OCI-LY1 (cell line): Measurements from ENCODE around the gene NPIPB2.

Experiments used
- H2AFZ ChIP-seq: fragments of 200-600 bp; sonication (generic), shearing (Covaris generic); 2 replicates; pipeline ENCODE4 v1.6.0; 2014; ENCODE audit warnings: antibody characterized with exemption, mild to moderate bottlenecking, low read length
- H3F3A ChIP-seq: fragments of 200-600 bp; sonication (generic), shearing (Covaris generic); 2 replicates; pipeline ENCODE4 v1.6.0; 2014; ENCODE audit warnings: mild to moderate bottlenecking, antibody characterized with exemption, low read length, moderate library complexity; ENCODE audit not compliant: insufficient read depth
- H3K27ac ChIP-seq: fragments of 200-600 bp; sonication (generic); 2 replicates; pipeline ENCODE4 v1.5.1; 2014; ENCODE audit warnings: low read length, mixed run types, mild to moderate bottlenecking, low read depth; ENCODE audit not compliant: poor library complexity, severe bottlenecking
- H3K27me3 ChIP-seq: fragments of 200-600 bp; sonication (generic); 2 replicates; pipeline ENCODE4 v1.6.0; 2014; ENCODE audit warnings: antibody characterized with exemption, mild to moderate bottlenecking, low read length, moderate library complexity; ENCODE audit not compliant: insufficient read depth
- H3K36me3 ChIP-seq: fragments of 200-600 bp; sonication (generic); 2 replicates; pipeline ENCODE4 v1.6.1; 2014; ENCODE audit warnings: mild to moderate bottlenecking, antibody characterized with exemption, low read length, moderate library complexity, mixed read lengths; ENCODE audit not compliant: insufficient read depth
- H3K4me1 ChIP-seq: fragments of 200-600 bp; sonication (generic); 2 replicates; pipeline ENCODE4 v1.5.1; 2014; ENCODE audit warnings: mild to moderate bottlenecking, low read length, moderate library complexity; ENCODE audit not compliant: insufficient read depth, severe bottlenecking
- H3K4me2 ChIP-seq: fragments of 200-600 bp; sonication (generic), shearing (Covaris generic); 2 replicates; pipeline ENCODE4 v1.6.1; 2014; ENCODE audit warnings: low read length
- H3K4me3 ChIP-seq: fragments of 200-600 bp; sonication (generic); 2 replicates; pipeline ENCODE4 v1.5.1; 2014; ENCODE audit warnings: low read length, low read depth, mild to moderate bottlenecking, mixed read lengths; ENCODE audit not compliant: poor library complexity, severe bottlenecking
- H3K79me2 ChIP-seq: fragments of 200-600 bp; shearing (Covaris generic); 2 replicates; pipeline ENCODE4 v1.6.1; 2016; ENCODE audit warnings: mixed run types, low read length, mixed read lengths; ENCODE audit not compliant: insufficient read depth
- H3K9ac ChIP-seq: fragments of 200-600 bp; sonication (generic), shearing (Covaris generic); 2 replicates; pipeline ENCODE4 v1.6.1; 2014; ENCODE audit warnings: mild to moderate bottlenecking, low read length, mixed read lengths
- H3K9me2 ChIP-seq: fragments of 200-600 bp; sonication (generic), shearing (Covaris generic); 2 replicates; pipeline ENCODE4 v1.6.1; 2014; ENCODE audit warnings: low read depth, mild to moderate bottlenecking, low read length, mixed read lengths
- H3K9me3 ChIP-seq: fragments of 200-600 bp; shearing (Covaris generic); 2 replicates; pipeline ENCODE4 v1.6.1; 2014; ENCODE audit warnings: low read length, mixed read lengths
- H4K20me1 ChIP-seq: fragments of 200-600 bp; sonication (generic), shearing (Covaris generic); 2 replicates; pipeline ENCODE4 v1.6.0; 2016; ENCODE audit warnings: mild to moderate bottlenecking, low read length; ENCODE audit not compliant: insufficient read depth
- EZH2 ChIP-seq: fragments of 200-600 bp; sonication (generic), shearing (Covaris generic); IDR thresholded peaks from 2 replicates; pipeline ENCODE4 v1.8.0; 2017; ENCODE audit warnings: borderline replicate concordance, mixed run types, mild to moderate bottlenecking, antibody characterized with exemption, low read length, moderate library complexity, mixed read lengths
- TF ChIP-seq, protein P1 (sequence below): fragments of 200-600 bp; sonication (generic), shearing (Covaris generic); IDR thresholded peaks from 2 replicates; pipeline ENCODE4 v1.5.1; 2017; ENCODE audit warnings: mild to moderate bottlenecking, antibody characterized with exemption, low read length, moderate library complexity, mixed read lengths

The NPIPB2 gene

GRCh38 chr16:11968577-11968976 lies 26.7 kb upstream of the NPIPB2 start:
- Histone ChIP-seq H3K27me3 (no peaks in the 10 kb centered on the region), H3K79me2 (no peaks in the 10 kb centered on the region; the same call in 1 of the 2 replicates), H3K36me3 (peaks cover 12% of the 10 kb centered on the region; the same call in 1 of the 2 replicates), H3K4me3 (no peak overlapping the region), H3K4me2 (peak overlapping the region; percentile 75), H3K27ac (peak overlapping the region; percentile 93), H3F3A (0 out of 2 replicates have a peak, but pooled peaks cover 7% of the 10 kb centered on the region), H4K20me1 (no peaks in the 10 kb centered on the region), H2AFZ (no peak overlapping the region), H3K9me2 (no peaks in the 10 kb centered on the region), H3K9me3 (no peaks in the 10 kb centered on the region), H3K9ac (peak overlapping the region; percentile 35), H3K4me1 (peaks cover 59% of the 10 kb centered on the region)
- TF ChIP-seq, protein P1, sequence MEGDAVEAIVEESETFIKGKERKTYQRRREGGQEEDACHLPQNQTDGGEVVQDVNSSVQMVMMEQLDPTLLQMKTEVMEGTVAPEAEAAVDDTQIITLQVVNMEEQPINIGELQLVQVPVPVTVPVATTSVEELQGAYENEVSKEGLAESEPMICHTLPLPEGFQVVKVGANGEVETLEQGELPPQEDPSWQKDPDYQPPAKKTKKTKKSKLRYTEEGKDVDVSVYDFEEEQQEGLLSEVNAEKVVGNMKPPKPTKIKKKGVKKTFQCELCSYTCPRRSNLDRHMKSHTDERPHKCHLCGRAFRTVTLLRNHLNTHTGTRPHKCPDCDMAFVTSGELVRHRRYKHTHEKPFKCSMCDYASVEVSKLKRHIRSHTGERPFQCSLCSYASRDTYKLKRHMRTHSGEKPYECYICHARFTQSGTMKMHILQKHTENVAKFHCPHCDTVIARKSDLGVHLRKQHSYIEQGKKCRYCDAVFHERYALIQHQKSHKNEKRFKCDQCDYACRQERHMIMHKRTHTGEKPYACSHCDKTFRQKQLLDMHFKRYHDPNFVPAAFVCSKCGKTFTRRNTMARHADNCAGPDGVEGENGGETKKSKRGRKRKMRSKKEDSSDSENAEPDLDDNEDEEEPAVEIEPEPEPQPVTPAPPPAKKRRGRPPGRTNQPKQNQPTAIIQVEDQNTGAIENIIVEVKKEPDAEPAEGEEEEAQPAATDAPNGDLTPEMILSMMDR, result no peak
- no peak for TF ChIP-seq EZH2

DNA sequence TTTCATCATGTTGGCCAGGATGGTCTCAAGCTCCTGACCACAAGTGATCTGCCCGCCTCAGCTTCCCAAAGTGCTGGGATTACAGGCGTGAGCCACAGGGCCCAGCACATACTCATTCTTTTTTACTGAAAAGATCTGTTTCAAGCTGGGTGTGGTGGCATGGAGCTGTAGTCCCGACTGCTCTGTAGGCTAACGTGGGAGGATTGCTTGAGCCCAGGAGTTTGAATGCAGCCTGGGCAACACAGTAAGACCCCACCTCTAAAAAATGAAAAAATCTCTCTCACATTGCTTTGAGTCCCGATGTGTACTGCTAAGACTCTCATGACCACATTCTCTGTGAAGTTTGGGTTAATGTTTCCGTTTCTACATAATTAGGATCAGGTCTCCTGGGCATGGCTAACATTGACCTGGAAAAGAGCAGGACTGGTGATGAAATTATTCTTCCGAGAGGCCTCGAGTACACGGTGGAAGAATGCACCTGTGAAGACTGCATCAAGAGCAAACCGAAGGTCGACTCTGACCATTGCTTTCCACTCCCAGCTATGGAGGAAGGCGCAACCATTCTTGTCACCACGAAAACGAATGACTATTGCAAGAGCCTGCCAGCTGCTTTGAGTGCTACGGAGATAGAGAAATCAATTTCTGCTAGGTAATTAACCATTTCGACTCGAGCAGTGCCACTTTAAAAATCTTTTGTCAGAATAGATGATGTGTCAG lies 25.5 kb upstream of the NPIPB2 start:
- no peaks in the 10 kb centered on the region for H3K27me3 ChIP-seq
- H3K9me2 ChIP-seq, result no peaks in the 10 kb centered on the region
- peaks cover 12% of the 10 kb centered on the region; the same call in 1 of the 2 replicates for H3K36me3 ChIP-seq
- no peaks in the 10 kb centered on the region for H4K20me1 ChIP-seq
- peak overlapping the region; percentile 75 for H3K4me2 ChIP-seq
- no peaks in the 10 kb centered on the region for H3K9me3 ChIP-seq
- peak overlapping the region; percentile 63 for H3K9ac ChIP-seq
- H3F3A ChIP-seq, result 0 out of 2 replicates have a peak, but pooled peaks cover 6% of the 10 kb centered on the region
- peaks cover 68% of the 10 kb centered on the region for H3K4me1 ChIP-seq
- H2AFZ ChIP-seq, result no peak overlapping the region
- TF ChIP-seq EZH2, result no peak
- TF ChIP-seq, protein P1, result no peak
- H3K4me3 ChIP-seq, result peak overlapping the region; percentile 62
- H3K79me2 ChIP-seq, result no peaks in the 10 kb centered on the region; the same call in 1 of the 2 replicates
- H3K27ac ChIP-seq, result peak overlapping the region; percentile 93

- H2AFZ ChIP-seq, result no peak overlapping the region
- no peaks in the 10 kb centered on the region; the same call in 1 of the 2 replicates for H3K79me2 ChIP-seq
- H3K9ac ChIP-seq, result peak overlapping the region; percentile 70
- no peaks in the 10 kb centered on the region for H3K27me3 ChIP-seq
- H3K4me2 ChIP-seq, result peak overlapping the region; percentile 73
- H3K9me2 ChIP-seq, result no peaks in the 10 kb centered on the region
- no peaks in the 10 kb centered on the region for H3K9me3 ChIP-seq
- peak overlapping the region; percentile 62 for H3K4me3 ChIP-seq
- no peak for TF ChIP-seq EZH2
- TF ChIP-seq, protein P1, result no peak
- H3K36me3 ChIP-seq, result peaks cover 12% of the 10 kb centered on the region; the same call in 1 of the 2 replicates
- peak overlapping the region; percentile 93 for H3K27ac ChIP-seq
- peaks cover 68% of the 10 kb centered on the region for H3K4me1 ChIP-seq
- H3F3A ChIP-seq, result 0 out of 2 replicates have a peak, but pooled peaks cover 6% of the 10 kb centered on the region
- no peaks in the 10 kb centered on the region for H4K20me1 ChIP-seq
Observed at GRCh38 chr16:11966173-11966572, 24.3 kb upstream of the NPIPB2 start.
